ENCODE measurements around the gene UTF1. TPM values are rescaled to one million over a fixed set of nuclear protein-coding genes. Genes with fewer than 3 reads are reported as not detected.

UTF1 gene
- polyA plus RNA-seq, 3 donors: 0.14 to 0.48 (median 0.24) TPM

DNA sequence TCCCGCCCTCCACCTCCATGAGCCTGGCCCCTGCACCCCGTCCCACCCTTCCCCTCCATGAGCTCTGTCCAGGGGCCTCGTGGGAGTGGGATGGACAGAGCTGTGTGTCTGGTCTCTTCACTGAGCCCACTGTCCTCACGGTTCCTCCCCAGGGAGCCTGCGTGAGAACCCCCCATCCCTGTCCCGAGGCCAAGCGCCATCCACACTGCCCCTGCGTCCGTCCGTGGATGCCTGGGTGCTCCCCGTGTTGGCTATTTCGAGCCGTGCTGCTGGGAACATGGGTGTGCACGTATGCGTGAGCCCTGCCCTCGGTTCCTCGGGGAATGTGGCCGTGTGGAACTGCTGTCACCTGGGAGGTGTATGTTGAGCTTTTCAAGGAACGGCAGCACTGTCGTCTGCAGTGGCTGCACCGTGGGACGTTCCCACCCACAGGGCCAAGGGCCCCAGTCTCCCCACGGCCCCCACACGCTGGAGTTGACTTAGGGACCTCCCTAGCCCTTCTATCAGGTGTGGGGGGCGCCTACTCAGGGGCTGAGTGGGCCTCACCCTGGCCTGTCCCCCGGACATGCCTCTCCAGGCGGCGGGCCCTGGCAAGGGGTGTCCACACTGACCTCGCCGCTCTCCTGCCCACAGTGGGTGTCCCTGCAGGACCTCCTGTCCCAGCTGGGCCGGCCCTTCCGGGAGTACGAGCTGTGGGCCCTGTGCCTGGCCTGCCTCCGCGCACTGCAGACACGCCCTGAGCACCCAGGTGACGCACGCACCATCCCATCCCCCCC, 41.9 kb upstream of the UTF1 start:
- Histone ChIP-seq H3K4me2 (replicated peaks; ENCODE audit: extremely low read depth, low read length, poor library complexity, severe bottlenecking) (no peak overlapping the region), H3K36me3 (replicated peaks in 1 of 2; ENCODE audit: control insufficient read depth in 1 of 2, insufficient read depth in 2 of 2, low read length in 2 of 2) (no peaks in the 10 kb centered on the region), H3K4me1 (ENCODE audit: control insufficient read depth in 1 of 2, insufficient read depth in 2 of 2, low read length in 2 of 2) (no peaks in the 10 kb centered on the region), H3K27ac (ENCODE audit: low read depth in 1 of 2, low read length in 2 of 2) (no peak overlapping the region), H3K9me3 (replicated peaks in 1 of 2; ENCODE audit: control insufficient read depth in 1 of 2, insufficient read depth in 1 of 2, low read length in 2 of 2) (peaks cover 0 to 9% of the 10 kb centered on the region in 2 donors), H3K9ac (ENCODE audit: insufficient read depth, low read length, poor library complexity, severe bottlenecking) (no peak overlapping the region), H3K27me3 (ENCODE audit: control insufficient read depth in 2 of 2, insufficient read depth in 2 of 2, low read length in 2 of 2) (no peaks in the 10 kb centered on the region), H2AFZ (ENCODE audit: insufficient read depth, low read depth, low read length, poor library complexity, severe bottlenecking) (no peak overlapping the region), H4K20me1 (ENCODE audit: insufficient read depth, low read length) (no peaks in the 10 kb centered on the region), H3K79me2 (ENCODE audit: insufficient read depth, low read length) (no peaks in the 10 kb centered on the region), H3K4me3 (replicated peaks in 1 of 3; ENCODE audit: low read depth in 2 of 3, low read length in 3 of 3) (no peak overlapping the region)
- peaks cover 0 to 13% (median 4%) of the 10 kb centered on the region in 7 donors for H3K9me3 Mint-ChIP-seq
- no peak for DNase-seq
- H3K4me3 Mint-ChIP-seq: no peak overlapping the region
- intact Hi-C loops (cut with micrococcal nuclease): no loop called here
- peaks cover 7 to 10% (median 9%) of the 10 kb centered on the region in 3 donors for H3K27me3 Mint-ChIP-seq (ENCODE audit: low read depth in 3 of 3)
- 90% methylated on average over 30 of the region's 38 CpGs for WGBS (ENCODE audit: insufficient coverage)
- no peaks in the 10 kb centered on the region for H3K4me1 Mint-ChIP-seq
- TF ChIP-seq, protein P1, sequence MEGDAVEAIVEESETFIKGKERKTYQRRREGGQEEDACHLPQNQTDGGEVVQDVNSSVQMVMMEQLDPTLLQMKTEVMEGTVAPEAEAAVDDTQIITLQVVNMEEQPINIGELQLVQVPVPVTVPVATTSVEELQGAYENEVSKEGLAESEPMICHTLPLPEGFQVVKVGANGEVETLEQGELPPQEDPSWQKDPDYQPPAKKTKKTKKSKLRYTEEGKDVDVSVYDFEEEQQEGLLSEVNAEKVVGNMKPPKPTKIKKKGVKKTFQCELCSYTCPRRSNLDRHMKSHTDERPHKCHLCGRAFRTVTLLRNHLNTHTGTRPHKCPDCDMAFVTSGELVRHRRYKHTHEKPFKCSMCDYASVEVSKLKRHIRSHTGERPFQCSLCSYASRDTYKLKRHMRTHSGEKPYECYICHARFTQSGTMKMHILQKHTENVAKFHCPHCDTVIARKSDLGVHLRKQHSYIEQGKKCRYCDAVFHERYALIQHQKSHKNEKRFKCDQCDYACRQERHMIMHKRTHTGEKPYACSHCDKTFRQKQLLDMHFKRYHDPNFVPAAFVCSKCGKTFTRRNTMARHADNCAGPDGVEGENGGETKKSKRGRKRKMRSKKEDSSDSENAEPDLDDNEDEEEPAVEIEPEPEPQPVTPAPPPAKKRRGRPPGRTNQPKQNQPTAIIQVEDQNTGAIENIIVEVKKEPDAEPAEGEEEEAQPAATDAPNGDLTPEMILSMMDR (IDR thresholded peaks at IDR 0.05): no peak
- H3K27ac Mint-ChIP-seq: no peak overlapping the region
- no peaks in the 10 kb centered on the region for H3K36me3 Mint-ChIP-seq

DNA sequence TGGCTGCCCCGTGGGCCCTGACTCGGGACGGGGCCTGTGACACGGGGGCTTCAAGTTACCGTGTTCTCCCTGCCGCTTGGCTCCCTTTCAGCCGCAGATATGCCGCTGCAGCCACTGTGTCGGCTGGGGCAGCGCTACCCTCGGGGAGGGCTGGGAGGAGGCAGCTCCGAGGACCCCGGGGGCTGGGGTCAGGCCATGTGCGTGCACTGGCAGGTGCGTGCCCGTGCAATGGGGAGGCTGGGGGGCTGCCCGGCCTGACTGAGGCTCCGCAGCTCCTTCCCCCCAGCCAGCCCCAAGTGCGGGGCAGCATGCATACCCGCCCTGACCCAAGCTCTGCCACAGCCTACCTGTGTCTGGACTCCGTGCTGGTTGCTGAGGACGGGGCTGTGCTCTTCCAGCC, 40.8 kb upstream of the UTF1 start:
- Histone ChIP-seq H3K4me3 (replicated peaks in 1 of 3; ENCODE audit: low read depth in 2 of 3, low read length in 3 of 3) (no peak overlapping the region), H2AFZ (ENCODE audit: insufficient read depth, low read depth, low read length, poor library complexity, severe bottlenecking) (no peak overlapping the region), H3K4me1 (ENCODE audit: control insufficient read depth in 1 of 2, insufficient read depth in 2 of 2, low read length in 2 of 2) (no peaks in the 10 kb centered on the region), H3K4me2 (replicated peaks; ENCODE audit: extremely low read depth, low read length, poor library complexity, severe bottlenecking) (no peak overlapping the region), H3K79me2 (ENCODE audit: insufficient read depth, low read length) (no peaks in the 10 kb centered on the region), H3K9me3 (replicated peaks in 1 of 2; ENCODE audit: control insufficient read depth in 1 of 2, insufficient read depth in 1 of 2, low read length in 2 of 2) (peaks cover 0 to 5% of the 10 kb centered on the region in 2 donors), H3K36me3 (replicated peaks in 1 of 2; ENCODE audit: control insufficient read depth in 1 of 2, insufficient read depth in 2 of 2, low read length in 2 of 2) (no peaks in the 10 kb centered on the region), H4K20me1 (ENCODE audit: insufficient read depth, low read length) (no peaks in the 10 kb centered on the region), H3K9ac (ENCODE audit: insufficient read depth, low read length, poor library complexity, severe bottlenecking) (no peak overlapping the region), H3K27me3 (ENCODE audit: control insufficient read depth in 2 of 2, insufficient read depth in 2 of 2, low read length in 2 of 2) (no peaks in the 10 kb centered on the region), H3K27ac (ENCODE audit: low read depth in 1 of 2, low read length in 2 of 2) (no peak overlapping the region)
- Mint-ChIP-seq H3K4me1 (no peaks in the 10 kb centered on the region), H3K27ac (no peak overlapping the region), H3K9me3 (peaks cover 2 to 12% (median 7%) of the 10 kb centered on the region in 7 donors), H3K27me3 (ENCODE audit: low read depth in 3 of 3) (peaks cover 7 to 17% (median 11%) of the 10 kb centered on the region in 3 donors), H3K36me3 (no peaks in the 10 kb centered on the region), H3K4me3 (no peak overlapping the region)
- no peak for DNase-seq
- TF ChIP-seq, protein P1 (IDR thresholded peaks at IDR 0.05): no peak
- 95% methylated on average over 22 of the region's 22 CpGs for WGBS (ENCODE audit: insufficient coverage)
- intact Hi-C loops (cut with micrococcal nuclease): no loop called here

Measured in CD14-positive monocyte (primary cell).